GM08714 (cell line): ENCODE results near the gene GTSE1.

Experiments
- H3K4me3 ChIP-seq: fragments of 200-500 bp; sonication (Bioruptor generic); 2 replicates; pipeline ENCODE4 v1.5.1; 2014; ENCODE audit warnings: mild to moderate bottlenecking, low read length, inconsistent platforms
- ZNF274 ChIP-seq: IDR thresholded peaks from 2 replicates; pipeline ENCODE4 v1.6.1; 2012; ENCODE audit warnings: mild to moderate bottlenecking, low read depth, low read length

GTSE1 gene

DNA sequence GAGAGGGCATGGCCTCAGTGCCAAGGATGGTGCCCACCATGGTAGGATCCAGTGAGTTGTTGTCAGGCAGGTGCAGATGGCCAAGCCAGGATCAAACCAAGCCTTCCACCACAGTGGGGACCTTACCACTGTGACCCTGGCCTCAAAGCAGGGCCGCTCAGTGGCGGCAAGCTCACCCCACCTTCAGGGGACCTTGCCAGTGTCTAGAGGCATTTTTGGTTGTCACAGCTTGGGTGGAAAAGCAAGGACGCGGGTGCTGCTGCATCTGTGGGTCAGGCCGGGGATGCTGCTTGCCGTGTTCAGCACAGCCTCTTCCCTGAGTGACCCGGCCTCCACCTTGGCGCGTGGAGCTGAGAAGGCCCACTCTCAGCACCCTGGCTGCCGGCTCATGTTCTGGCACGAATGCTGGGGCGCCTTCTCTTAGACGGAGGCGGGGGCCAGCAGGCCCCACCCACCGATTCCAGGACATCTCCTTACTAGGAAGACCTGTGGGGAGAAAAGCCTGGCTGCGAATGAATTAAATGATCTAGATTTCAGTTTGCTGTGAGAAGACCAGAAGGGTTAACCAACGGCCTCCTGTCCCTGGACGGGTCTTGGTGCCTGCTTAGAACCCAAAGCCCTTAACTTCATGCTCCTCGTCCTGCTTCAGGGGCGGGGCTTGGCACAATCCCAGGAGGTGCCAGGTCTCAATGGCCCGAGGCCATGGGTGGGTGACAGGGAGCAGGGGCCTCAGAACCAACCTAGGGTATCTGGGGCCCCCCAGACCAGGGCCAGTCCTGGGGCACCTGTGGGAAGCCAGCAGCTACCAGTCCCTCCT, 57.7 kb downstream of the GTSE1 start:
- TF ChIP-seq ZNF274 = no peak
- no peak overlapping the region for H3K4me3 ChIP-seq

DNA sequence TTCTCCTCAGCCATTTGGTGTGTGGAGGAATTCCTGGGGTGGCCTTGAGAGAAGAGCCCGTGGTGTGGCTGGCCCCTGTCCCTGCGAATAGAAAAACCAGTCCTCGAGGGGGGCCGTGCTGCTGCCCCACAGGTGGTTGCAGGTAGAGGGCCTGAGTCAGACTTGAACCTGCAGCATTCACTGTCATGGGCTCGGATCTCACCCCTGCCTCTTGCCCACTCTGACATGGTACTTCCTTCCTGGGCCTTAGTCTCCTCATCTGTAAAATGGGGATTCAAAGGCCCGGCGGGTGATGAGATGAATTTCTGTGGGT, 58.3 kb downstream of the GTSE1 start:
- H3K4me3 ChIP-seq = no peak overlapping the region
- TF ChIP-seq ZNF274 = no peak

DNA sequence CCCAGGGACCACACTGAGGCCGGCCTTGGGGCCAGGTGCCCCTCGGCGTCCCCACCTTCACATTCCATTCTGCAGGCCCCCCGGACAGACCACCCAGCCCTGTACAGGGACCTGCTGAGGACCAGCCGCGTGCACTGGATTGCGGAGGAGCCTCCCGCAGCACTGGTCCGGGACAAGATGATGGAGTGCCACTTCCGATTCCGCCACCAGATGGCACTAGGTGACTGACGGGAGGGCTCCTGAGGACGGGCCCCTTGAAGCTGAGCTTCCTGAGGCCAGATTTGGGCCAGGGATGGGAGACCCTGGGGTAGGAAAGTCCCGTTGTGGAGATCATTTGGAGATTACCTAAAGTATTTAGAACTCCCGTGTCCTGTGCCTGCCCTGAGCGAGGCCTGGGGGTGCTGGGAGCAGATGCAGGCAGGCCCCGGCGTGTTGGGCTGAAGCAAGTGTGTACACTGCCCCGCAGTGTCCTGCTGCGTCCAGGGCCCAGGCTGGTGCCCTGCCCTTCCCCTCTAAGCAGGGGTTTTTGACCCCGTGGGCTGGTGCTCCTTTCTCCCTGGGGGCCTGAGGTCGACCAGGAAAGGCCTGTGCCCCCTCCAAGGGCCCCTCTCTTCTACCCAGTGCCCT, 58.8 kb downstream of the GTSE1 start:
- TF ChIP-seq ZNF274 = no peak
- H3K4me3 ChIP-seq = no peak overlapping the region

DNA sequence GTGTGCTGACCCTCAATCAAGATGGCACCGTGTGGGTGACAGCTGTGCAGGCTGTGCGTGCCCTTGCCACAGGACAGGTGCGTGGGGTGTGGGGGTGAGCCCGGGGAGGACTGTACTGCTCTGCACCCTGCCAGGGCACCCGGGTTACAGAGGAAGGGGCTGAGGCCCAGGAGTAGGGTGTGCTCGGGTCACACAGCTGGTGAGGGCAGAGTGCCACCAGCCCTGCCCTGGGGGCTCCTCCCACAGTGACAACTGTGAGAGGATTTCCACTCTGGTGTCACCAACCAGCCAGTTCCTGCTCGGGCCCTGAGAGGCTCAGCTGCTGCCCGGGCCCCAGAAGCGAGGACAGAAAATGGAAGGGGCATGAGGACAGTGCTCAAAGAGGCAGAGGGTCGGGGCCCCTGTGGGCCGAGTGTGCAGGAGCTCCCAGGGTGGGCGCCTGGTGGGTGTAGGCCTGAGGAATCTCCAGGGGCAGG, 59.4 kb downstream of the GTSE1 start:
- no peak overlapping the region for H3K4me3 ChIP-seq
- TF ChIP-seq ZNF274 = no peak

DNA sequence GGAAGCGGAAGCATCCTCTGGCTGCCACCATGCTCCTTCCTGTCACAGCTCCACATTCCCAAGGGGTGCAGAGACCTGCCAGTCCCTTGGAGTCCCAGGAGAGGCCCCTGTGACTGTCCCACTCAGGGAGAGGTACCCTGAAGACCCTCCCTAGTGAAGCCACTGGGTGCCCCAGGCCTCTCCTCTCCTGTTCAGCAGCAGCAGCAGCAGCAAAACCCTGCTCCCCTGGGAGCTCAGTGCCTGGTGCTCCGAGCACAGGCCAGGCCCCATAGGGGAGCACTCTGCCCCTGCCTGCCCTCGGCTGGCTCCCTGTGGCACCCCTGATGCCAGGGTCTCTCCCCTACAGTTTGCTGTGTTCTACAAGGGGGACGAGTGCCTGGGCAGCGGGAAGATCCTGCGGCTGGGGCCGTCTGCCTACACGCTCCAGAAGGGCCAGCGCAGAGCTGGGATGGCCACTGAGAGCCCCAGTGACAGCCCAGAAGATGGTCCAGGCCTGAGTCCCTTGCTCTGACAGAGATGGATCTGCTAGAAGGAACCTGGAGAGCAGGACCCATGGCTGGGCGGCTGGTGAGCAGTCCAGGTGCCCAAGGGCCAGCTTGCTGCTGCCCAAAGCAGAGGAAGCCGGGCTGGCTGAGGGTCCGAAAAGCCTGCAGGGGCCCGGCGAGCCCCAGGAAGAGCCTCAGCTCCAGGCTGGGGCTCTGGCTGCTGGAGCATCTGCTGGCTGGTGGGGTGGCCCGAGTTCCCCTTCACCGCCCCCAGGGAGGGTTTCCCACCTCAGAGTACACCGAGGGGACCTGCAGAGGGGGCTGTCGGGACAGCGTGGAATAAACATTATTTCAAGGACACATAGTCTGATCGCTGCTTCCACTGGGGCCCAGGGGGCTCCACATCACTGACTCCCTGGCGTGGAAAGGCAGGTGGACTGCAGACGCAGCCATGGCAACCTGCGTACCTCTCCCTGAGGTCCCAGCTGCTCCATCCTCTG, 60.1 kb downstream of the GTSE1 start:
- TF ChIP-seq ZNF274 = no peak
- no peak overlapping the region for H3K4me3 ChIP-seq

DNA sequence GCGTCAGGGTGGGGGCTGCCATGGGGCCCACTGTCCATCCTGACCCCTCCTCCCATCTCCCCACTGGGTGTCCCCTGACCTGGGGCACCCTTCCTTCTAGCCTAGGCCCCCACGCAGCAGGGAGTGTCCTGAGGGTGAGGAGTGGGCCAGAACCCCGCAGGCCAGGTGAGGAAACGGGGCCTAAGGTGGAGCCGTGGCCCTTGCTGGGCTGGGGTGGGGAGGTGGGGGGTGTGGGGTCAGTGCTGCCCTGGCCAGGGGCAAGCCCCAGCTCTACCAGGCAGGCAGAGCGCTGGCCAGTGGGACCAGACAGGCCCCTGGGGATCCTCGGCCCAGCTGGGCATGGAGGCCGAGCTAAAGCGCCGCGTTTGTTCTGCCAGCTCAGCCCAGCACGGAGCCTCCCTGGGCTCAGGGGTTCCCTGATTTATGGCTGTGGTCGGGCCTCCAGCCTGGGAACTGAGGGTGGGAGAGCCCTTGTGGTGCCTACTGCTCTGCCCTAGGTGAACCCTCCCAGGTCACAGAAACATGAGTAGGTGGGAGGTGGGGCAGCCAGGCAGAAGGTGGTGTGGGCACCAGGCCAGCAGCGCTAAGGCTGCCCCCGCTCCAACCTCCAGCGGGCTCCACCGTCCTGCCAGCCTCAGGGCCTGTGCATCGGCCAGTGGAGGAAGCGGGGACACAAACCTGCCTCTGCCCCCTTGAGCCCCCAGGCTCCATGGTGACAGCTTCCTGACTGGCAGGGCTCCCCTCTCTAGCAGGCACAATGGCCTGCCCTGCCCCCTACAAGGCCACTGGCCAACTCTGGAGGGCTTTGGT, 61.2 kb downstream of the GTSE1 start:
- TF ChIP-seq ZNF274 = no peak
- no peak overlapping the region for H3K4me3 ChIP-seq

DNA sequence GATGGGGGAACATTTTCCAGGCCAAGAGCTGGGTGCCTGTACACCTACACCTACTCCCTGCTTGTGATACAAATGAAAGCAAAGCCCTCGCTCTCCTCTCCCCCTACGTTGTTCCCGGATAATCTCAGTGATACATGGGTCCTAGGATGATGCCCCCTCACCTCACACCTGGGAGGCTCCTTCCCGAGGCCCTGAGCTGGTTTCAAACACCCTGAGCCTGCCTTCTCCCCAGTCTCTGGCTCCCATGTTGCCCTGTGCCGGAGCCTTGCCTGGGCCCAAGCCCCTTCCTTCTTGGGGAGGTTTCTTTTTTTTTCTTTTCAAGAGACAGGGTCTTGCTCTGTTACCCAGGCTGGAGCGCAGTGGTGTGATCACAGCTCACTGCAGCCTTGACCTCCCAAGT, 62.1 kb downstream of the GTSE1 start:
- no peak for TF ChIP-seq ZNF274
- H3K4me3 ChIP-seq = no peak overlapping the region

DNA sequence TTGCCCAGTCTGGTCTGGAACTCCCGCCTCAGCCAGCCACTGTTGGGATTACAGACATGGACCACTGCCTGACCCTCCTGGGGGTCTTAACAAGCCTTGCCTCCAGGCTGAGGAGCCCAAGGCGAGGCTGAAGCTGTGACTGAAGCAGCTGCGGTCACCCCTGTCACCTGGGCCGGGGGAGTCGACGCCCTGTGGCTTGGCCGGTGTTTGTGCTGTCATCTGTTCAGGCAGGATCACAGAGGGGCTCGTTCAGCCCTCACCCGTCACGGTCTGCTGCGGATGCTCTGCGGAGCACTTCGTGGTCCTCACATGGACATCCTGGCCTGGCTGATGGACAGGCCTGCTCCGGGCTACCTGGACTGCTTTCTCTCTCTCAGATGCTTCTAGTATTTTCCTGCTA, 62.7 kb downstream of the GTSE1 start:
- H3K4me3 ChIP-seq = no peak overlapping the region
- no peak for TF ChIP-seq ZNF274

DNA sequence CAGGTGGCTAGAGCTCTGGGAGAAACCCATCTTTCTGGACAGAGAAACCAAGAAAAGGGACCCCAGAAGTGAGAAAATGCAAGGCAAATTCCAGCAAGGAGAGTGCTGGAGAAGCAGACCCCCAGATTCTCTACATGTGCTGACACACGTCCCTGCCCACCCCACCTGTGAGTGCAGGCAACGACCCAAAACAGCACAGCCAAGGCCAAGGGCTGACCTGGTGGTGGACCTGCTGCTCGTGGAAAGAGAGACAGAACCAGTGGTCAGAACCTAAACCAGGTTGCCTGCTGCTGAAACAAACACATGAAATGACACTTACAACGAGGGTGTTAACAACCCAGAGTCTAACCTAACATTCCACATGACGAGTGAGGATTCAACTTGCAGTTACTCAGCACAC, 63.4 kb downstream of the GTSE1 start:
- TF ChIP-seq ZNF274 = no peak
- no peak overlapping the region for H3K4me3 ChIP-seq

DNA sequence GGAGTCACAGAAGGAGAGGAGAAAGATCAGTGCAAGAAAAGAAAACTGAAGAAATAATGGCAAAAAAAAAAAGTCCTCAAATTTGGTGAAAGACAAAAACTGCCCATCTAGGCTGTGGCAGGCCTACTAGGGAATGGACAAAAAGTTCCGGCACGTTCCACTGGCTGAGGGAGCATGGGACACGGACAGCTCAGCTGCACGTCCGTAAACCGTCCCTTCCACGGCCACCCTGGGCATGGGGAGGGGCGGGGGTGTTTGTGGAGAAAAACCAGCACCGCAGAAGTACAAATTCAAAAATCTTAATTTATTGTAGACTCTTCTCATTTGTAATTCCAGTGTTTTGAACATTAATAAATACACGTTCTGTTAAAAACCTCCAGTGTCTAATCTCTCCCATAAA, 64.2 kb downstream of the GTSE1 start:
- no peak for TF ChIP-seq ZNF274
- H3K4me3 ChIP-seq = no peak overlapping the region

DNA sequence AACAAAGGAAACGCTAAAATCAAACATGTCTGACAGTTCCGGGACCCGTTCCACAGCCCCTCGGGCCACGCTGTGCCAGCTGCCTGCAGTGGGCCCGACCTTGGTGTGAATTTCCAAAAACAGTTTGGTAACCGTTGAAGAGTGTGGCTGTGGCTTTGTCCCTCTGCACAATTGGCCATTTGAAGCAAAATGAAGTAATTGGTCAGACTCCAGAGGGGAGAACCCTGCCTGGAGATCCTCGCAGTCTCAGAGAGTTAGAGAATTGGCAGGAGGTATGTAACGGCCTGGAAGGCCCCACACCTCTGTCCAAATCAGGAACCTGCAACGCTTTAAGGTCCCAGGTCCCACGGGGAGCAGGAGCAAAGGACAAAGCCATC, 65.1 kb downstream of the GTSE1 start:
- no peak overlapping the region for H3K4me3 ChIP-seq
- TF ChIP-seq ZNF274 = no peak

DNA sequence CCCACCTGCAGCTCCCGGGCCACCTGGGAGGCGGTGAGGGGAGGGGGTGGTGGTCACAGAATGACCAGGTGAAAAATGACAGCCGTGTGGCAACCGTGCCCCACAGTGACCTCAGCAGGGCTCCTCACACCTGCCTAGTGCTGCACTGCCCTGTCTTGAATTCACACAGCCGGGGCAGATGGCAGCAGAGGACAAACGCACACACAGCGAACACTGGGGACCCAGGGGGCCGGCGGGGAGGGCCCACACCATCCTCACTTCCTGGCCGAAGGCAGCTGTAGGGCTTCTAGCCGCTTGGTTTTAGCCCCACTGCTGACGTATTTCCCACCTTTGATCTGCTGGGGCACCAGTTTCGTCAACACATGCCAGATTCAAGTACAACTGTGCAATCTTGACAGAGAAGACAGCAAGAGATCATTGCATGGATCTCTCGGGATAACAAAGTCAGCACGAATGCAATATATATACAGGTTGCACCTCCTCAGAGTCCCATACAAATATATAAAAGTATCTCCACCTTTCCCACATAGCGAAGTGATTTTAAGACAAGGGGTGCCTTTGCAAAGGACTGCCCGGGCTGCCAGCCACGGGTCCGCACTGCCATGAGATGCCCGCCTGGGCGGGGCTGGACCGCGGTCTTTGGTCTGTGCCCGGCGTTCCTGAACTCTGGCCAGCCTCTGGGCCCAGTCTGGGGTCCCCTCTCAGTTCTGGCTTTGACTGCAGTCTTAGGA, 65.7 kb downstream of the GTSE1 start:
- H3K4me3 ChIP-seq = no peak overlapping the region
- TF ChIP-seq ZNF274 = no peak

DNA sequence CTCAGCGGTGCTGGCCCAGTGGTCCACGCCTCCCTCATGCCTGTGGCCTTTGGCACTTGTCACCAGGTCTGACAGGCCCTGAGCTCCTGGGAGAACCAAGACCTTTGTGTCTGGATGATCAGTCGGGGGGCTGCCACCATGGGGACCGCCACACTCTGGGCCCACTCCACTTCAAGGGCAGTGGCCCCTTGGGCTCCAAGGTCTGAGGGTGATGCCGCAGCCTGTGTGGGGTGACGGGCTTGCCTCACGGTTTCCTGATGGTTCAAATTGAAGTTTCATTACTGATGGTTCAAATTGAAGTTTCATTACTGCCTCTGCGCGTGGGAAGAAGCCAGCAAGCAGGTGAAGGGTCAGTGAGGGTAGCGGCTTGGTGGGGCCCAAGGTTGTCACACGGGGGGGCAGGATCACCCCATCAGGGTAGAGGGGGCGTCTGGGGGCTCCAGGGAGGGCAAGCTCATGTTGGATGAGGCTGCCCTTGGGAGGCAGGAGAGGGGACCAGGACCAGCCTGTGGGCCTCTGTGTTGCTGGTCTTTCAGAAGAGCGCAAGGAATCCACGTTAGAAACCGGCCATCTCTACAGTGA, 66.4 kb downstream of the GTSE1 start:
- H3K4me3 ChIP-seq = no peak overlapping the region
- no peak for TF ChIP-seq ZNF274
